VCaP (cell line): ENCODE results near the gene PAX5.

Source experiments
- H3K27ac ChIP-seq: fragments of 450-650 bp; 2 replicates; pipeline ENCODE4 v1.5.1; 2017
- TF ChIP-seq, protein P1 (sequence below): fragments of 450-650 bp; conservative IDR thresholded peaks from 2 replicates; pipeline ENCODE4 v1.5.1; 2017; ENCODE audit warnings: mild to moderate bottlenecking, moderate library complexity

Gene PAX5

DNA sequence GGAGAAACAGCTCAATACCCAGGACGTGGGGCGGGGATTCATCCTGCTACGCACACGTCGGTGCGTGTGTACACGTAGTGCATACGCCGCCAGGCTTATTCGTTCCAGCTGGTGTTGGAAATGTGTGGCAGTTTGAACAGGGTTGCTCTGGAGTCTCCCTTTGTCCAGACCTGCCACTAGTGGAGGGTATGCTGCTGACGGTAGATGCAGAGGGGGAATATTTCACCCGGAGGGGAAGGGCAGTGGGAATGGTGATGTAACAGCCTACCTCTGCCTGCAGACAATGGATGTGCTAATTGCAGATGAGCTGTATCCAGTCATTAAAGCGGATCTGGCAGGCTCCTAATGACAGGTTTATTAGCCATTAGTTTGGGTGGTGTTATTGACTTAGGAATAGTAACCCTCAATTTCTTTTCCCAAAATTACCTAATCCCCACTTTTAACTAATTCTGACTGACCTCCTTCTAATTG is 142.7 kb downstream of the PAX5 start:
- H3K27ac ChIP-seq: no peak overlapping the region
- TF ChIP-seq, protein P1, sequence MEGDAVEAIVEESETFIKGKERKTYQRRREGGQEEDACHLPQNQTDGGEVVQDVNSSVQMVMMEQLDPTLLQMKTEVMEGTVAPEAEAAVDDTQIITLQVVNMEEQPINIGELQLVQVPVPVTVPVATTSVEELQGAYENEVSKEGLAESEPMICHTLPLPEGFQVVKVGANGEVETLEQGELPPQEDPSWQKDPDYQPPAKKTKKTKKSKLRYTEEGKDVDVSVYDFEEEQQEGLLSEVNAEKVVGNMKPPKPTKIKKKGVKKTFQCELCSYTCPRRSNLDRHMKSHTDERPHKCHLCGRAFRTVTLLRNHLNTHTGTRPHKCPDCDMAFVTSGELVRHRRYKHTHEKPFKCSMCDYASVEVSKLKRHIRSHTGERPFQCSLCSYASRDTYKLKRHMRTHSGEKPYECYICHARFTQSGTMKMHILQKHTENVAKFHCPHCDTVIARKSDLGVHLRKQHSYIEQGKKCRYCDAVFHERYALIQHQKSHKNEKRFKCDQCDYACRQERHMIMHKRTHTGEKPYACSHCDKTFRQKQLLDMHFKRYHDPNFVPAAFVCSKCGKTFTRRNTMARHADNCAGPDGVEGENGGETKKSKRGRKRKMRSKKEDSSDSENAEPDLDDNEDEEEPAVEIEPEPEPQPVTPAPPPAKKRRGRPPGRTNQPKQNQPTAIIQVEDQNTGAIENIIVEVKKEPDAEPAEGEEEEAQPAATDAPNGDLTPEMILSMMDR: no peak

- TF ChIP-seq, protein P1: no peak
- no peak overlapping the region for H3K27ac ChIP-seq
Measured at GRCh38 chr9:36889844-36890243, 144.2 kb downstream of the PAX5 start.

DNA sequence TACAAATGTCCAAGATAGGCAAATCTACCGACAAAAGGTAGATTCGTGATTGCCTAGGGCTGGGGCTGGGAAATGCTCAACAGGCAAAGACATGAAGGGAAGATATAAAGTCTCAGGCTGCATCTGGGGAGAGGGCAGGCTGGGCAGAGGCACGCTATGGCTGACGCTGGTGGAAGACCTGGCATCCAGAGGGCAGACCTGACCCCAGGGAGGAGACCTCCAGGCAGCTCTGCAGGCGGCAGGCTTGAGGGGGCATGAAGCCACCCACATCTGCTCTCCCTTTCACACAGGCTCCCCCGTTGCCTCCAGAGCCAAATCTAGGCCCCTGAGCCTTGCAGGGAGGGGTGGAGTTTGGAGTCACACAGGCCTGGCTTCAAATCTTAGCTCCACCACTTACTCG is 145.5 kb downstream of the PAX5 start:
- H3K27ac ChIP-seq: no peak overlapping the region
- TF ChIP-seq, protein P1: no peak

DNA sequence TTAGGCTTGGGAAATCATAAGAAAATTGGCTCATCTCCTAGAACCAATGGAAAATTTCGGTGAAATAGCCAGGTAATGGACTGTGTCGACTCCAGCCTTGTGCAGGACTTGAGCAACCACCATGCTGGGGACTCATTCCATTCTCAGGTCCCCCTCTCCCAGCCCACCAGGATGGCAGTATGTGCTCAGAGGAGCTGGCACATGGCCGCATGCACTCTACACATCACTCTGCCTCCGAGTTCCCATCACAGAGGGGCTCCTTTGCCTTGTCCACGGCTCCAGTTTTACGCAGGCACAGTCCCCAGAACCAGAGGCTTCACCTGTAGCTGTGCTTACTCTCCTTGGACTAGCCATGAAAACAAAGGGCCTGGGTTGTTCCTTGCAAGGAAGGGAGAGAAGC is 149.3 kb downstream of the PAX5 start:
- H3K27ac ChIP-seq: no peak overlapping the region
- TF ChIP-seq, protein P1: no peak

- no peak overlapping the region for H3K27ac ChIP-seq
- TF ChIP-seq, protein P1: no peak
Measured at GRCh38 chr9:36882594-36882993, 151.5 kb downstream of the PAX5 start.

GRCh38 chr9:36881743-36882441 is 152.2 kb downstream of the PAX5 start:
- TF ChIP-seq, protein P1: no peak
- no peak overlapping the region for H3K27ac ChIP-seq

- no peak overlapping the region for H3K27ac ChIP-seq
- TF ChIP-seq, protein P1: no peak
Measured at GRCh38 chr9:36881316-36881715, 152.8 kb downstream of the PAX5 start.
